ENCODE measurements around the gene PATE4. TPM values are rescaled to one million over a fixed set of nuclear protein-coding genes. Genes with fewer than 3 reads are reported as not detected.
A peak's percentile ranks its signal among the peaks of the same experiment; 100 is the strongest.
"Not testable (repeated sequence)": the region's sequence is repeated elsewhere in the genome, so short reads cannot be mapped to it uniquely, and the experiment has no call there.

The PATE4 gene
- polyA plus RNA-seq, 2 of the 4 experiments (the other 2 are of a cell fraction) = not detected

DNA sequence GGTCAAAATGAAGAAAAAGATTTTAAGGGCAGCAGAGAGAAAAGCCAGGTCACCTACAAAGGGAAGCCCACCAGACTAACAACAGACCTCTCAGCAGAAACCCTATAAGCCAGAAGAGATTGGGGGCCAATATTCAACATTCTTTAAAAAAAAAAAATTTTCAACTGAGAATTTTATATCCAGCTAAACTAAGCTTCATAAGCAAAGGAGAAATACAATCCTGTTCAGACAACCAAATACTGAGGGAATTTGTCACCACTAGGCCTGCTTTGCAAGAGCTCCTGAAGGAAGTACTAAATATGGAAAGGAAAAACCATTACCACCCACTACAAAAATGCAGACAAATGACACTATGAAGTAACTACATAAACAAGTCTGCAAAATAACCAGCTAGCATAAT is 13.1 kb downstream of the PATE4 start (continued):
- TF ChIP-seq FOXS1 (CRISPR knock-in tag; IDR thresholded peaks at IDR 0.05) (no peak), ZNF302 (CRISPR knock-in tag; IDR thresholded peaks at IDR 0.05) (no peak), NPAS2 (CRISPR knock-in tag; IDR thresholded peaks at IDR 0.05; ENCODE audit: borderline replicate concordance) (no peak)
- TF ChIP-seq, protein P1, sequence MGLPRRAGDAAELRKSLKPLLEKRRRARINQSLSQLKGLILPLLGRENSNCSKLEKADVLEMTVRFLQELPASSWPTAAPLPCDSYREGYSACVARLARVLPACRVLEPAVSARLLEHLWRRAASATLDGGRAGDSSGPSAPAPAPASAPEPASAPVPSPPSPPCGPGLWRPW (IDR thresholded peaks at IDR 0.05) = no peak

DNA sequence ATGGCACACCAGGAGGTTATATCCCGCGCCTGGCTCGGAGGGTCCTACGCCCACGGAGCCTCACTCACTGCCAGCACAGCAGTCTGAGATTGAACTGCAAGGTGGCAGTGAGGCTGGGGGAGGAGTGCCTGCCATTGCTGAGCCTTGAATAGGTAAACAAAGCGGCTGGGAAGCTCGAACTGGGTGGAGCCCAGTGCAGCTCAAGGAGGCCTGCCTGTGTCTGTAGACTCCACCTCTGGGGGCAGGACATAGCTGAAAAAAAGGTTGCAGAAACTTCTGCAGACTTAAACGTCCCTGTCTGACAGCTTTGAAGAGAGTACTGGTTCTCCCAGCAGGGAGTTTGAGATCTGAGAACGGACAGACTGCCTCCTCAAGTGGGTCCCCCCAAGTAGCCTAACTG is 24.6 kb downstream of the PATE4 start:
- WGBS (ENCODE audit: missing lambda C conversion rate) = 62% methylated on average over 7 of the region's 9 CpGs
- H3K4me2 ChIP-seq; H3K4me1 ChIP-seq; H3K9me3 ChIP-seq; H3K27ac ChIP-seq; DNase-seq (ENCODE audit: low read depth in 1 of 2, low spot score in 1 of 2); ATAC-seq; FAIRE-seq; CTCF ChIA-PET; H3K4me3 ChIP-seq; POLR2A ChIA-PET: not testable (repeated sequence)

DNA sequence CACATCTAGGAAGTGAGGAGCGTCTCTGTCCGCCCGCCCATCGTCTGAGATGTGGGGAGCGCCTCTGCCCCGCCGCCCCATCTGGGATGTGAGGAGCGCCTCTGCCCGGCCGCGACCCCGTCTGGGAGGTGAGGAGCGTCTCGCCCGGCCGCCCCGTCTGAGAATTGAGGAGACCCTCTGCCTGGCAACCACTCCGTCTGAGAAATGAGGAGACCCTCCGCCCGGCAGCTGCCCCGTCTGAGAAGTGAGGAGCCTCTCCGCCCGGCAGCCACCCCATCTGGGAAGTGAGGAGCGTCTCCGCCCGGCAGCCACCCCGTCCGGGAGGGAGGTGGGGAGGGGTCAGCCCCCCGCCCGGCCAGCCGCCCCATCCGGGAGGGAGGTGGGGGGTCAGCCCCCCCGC is 29.7 kb downstream of the PATE4 start:
- ATAC-seq; H3K4me2 ChIP-seq; H3K9me3 ChIP-seq; FAIRE-seq; CTCF ChIA-PET; DNase-seq (ENCODE audit: low read depth in 1 of 2, low spot score in 1 of 2); POLR2A ChIA-PET; H3K4me1 ChIP-seq; H3K4me3 ChIP-seq; H3K27ac ChIP-seq: not testable (repeated sequence)
- 93% methylated on average over 5 of the region's 33 CpGs for WGBS (ENCODE audit: missing lambda C conversion rate)

DNA sequence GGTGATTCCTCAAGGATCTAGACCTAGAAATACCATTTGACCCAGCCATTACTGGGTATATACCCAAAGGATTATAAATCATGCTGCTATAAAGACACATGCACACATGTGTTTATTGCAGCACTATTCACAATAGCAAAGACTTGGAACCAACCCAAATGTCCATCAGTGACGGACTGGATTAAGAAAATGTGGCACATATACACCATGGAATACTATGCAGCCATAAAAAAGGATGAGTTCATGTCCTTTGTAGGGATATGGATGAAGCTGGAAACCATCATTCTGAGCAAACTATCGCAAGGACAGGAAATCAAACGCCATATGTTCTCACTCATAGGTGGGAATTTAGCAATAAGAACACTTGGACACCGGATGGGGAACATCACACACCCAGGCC is 32.2 kb downstream of the PATE4 start:
- POLR2A ChIA-PET; DNase-seq (ENCODE audit: low read depth in 1 of 2, low spot score in 1 of 2); H3K4me2 ChIP-seq; ATAC-seq; FAIRE-seq; H3K4me1 ChIP-seq; H3K27ac ChIP-seq; H3K4me3 ChIP-seq; H3K9me3 ChIP-seq; CTCF ChIA-PET: not testable (repeated sequence)
- WGBS (ENCODE audit: missing lambda C conversion rate) = 86% methylated on average over 4 of the region's 4 CpGs

DNA sequence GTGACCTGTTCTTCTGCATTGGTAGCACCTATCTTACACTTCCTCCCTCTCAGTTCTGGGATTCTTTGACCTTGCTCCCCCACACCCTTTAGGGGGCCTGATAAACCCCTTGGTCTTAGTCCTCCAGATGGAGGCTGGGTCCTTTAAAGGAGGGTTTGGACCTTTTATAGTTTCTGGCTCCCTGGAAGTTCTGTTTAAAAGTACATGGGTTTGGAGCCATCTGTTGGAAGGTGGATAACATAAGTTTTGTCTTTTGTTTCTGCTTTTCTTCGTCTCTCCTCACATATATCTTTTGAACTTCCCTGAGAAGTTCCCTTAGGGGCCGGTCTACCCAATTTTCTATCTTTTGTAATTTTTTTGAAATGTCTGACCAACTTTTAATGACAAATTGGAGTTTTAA is 36.4 kb downstream of the PATE4 start:
- TF ChIP-seq NFE2L2 (conservative IDR thresholded peaks at IDR 0.05; ENCODE audit: low read length) (no peak), ZSCAN20 (CRISPR knock-in tag; IDR thresholded peaks at IDR 0.05) (no peak), SMC3 (IDR thresholded peaks at IDR 0.05) (no peak), TFCP2L1 (CRISPR knock-in tag; IDR thresholded peaks at IDR 0.05) (no peak), GATA3 (IDR thresholded peaks at IDR 0.05; ENCODE audit: borderline replicate concordance) (no peak), EHF (CRISPR knock-in tag; IDR thresholded peaks at IDR 0.05) (no peak), MYC (IDR thresholded peaks at IDR 0.05; ENCODE audit: borderline replicate concordance, low read length) (no peak)
- TF ChIP-seq, protein P1 (IDR thresholded peaks at IDR 0.05) = no peak
- TF ChIP-seq, protein P2, sequence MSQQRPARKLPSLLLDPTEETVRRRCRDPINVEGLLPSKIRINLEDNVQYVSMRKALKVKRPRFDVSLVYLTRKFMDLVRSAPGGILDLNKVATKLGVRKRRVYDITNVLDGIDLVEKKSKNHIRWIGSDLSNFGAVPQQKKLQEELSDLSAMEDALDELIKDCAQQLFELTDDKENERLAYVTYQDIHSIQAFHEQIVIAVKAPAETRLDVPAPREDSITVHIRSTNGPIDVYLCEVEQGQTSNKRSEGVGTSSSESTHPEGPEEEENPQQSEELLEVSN (IDR thresholded peaks at IDR 0.05; ENCODE audit: borderline replicate concordance, low read depth) = no peak
- no peak overlapping the region for H3K27ac ChIP-seq
- ChIA-PET POLR2A (no interaction called here), CTCF (no interaction called here)
- H3K9me3 ChIP-seq = peaks cover 6% of the 10 kb centered on the region; the same call in 1 of the 3 replicates
- H3K4me2 ChIP-seq = no peak overlapping the region
- no peak for ATAC-seq
- no peaks in the 10 kb centered on the region for H3K4me1 ChIP-seq
- DNase-seq (ENCODE audit: low read depth in 1 of 2, low spot score in 1 of 2) = no peak
- FAIRE-seq = no peak
- 84% methylated on average over 2 of the region's 2 CpGs for WGBS (ENCODE audit: missing lambda C conversion rate)
- no peak overlapping the region for H3K4me3 ChIP-seq

DNA sequence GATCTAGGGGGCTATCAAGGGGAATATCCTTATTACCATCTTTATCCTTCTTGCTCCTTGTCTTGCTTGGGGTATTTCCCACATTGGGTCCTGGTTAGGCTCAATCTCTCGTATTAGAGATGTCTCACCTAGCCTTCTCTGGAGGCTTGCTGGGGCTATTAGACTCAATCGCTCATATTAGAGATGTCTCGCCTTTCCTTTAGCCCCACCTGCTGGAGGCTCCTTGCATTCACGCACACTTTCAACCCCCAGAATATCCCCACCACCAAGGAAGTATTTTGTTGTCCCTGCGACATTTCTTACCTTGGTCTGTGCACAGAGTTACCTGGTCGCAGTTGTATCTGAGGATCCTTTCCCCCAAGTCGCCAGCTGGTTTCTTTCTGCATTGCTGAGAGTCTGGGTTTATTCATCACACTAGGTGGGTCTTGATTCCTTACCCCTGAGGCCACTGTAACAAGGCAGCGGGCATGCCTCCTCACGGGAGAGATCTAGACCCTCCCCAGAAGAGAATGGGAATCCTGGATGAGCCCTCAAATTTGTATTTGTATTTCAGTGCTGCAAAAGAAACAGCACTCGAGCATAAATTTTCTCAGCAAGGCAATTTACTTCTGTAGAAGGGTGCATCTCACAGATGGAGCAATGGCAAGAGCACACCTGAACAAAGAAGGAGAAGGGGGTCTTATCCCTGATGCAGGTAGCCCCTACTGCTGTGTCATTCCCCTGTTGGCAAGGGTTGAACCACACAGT is 38.4 kb downstream of the PATE4 start:
- DNase-seq (ENCODE audit: low read depth in 1 of 2, low spot score in 1 of 2) (peak; percentile 18 to 27), ATAC-seq (peak in 1 of 2 experiments; percentile 54; a peak in 2 of 6 replicates), FAIRE-seq (no peak)
- no peak overlapping the region for H3K27ac ChIP-seq
- TF ChIP-seq RAD21 (conservative IDR thresholded peaks at IDR 0.05 in 1 of 2, IDR thresholded peaks at IDR 0.05 in 1 of 2) = peak in 1 of 2 experiments; percentile 39; a peak in 2 of 5 replicates
- TF ChIP-seq, protein P3, sequence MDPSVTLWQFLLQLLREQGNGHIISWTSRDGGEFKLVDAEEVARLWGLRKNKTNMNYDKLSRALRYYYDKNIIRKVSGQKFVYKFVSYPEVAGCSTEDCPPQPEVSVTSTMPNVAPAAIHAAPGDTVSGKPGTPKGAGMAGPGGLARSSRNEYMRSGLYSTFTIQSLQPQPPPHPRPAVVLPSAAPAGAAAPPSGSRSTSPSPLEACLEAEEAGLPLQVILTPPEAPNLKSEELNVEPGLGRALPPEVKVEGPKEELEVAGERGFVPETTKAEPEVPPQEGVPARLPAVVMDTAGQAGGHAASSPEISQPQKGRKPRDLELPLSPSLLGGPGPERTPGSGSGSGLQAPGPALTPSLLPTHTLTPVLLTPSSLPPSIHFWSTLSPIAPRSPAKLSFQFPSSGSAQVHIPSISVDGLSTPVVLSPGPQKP (IDR thresholded peaks at IDR 0.05; ENCODE audit: low read depth, low read length) = no peak
- peaks cover 6% of the 10 kb centered on the region; the same call in 1 of the 3 replicates for H3K9me3 ChIP-seq
- WGBS (ENCODE audit: missing lambda C conversion rate) = 83% methylated on average over 10 of the region's 10 CpGs
- H3K4me2 ChIP-seq = no peak overlapping the region
- no peak overlapping the region for H3K4me3 ChIP-seq
- H3K4me1 ChIP-seq = no peaks in the 10 kb centered on the region
- CTCF ChIA-PET = no interaction called here
- POLR2A ChIA-PET = no interaction called here

Data from A549 (cell line).